Naive thymus-derived CD4-positive, alpha-beta T cell (primary cell): Measurements from ENCODE around the gene F10. TPM values are rescaled to one million over a fixed set of nuclear protein-coding genes. Genes with fewer than 3 reads are reported as not detected.

ENCODE experiments used
- ATAC-seq: fragments of 150-1000 bp; cut with Tn5 transposase; 2 replicates; pipeline ENCODE4 v1.10.0; 2021; ENCODE audit warnings: mild to moderate bottlenecking, moderate library complexity
- CTCF ChIA-PET: fragments of 350-600 bp; sonication (Branson Sonifier 250); formaldehyde crosslinking; loops from one replicate; lab custom pipeline; 2021; ENCODE audit warnings: antibody characterized with exemption; lab: Charles Lee
- POLR2A ChIA-PET: fragments of 350-600 bp; sonication (Branson Sonifier 250); formaldehyde crosslinking; loops from one replicate; lab custom pipeline; 2021; ENCODE audit warnings: antibody characterized with exemption, inconsistent platforms; lab: Charles Lee
- DNase-seq, 9 donors: peaks; one replicate each; pipeline versions ENCODE4 v3.0.0 to v3.0.0-alpha.2; 2020 to 2022; ENCODE audit warnings: mixed read lengths in 1 of 9
- H3K27ac ChIP-seq: one replicate; pipeline ENCODE4 v1.7.0; 2013; ENCODE audit warnings: mild to moderate bottlenecking, low read depth, low read length, moderate library complexity
- H3K27me3 ChIP-seq, 2 donors: one replicate each; pipeline ENCODE4 v1.7.0; 2013; ENCODE audit warnings: low read length in 2 of 2, mild to moderate bottlenecking in 2 of 2, moderate library complexity in 2 of 2; ENCODE audit not compliant: control insufficient read depth in 2 of 2, insufficient read depth in 2 of 2
- H3K36me3 ChIP-seq, 3 experiments: 1 replicate in 2 of 3; 2 replicates in 1 of 3; pipeline ENCODE4 v1.7.0; 2013; ENCODE audit warnings: low read length in 3 of 3, mild to moderate bottlenecking in 3 of 3, moderate library complexity in 1 of 3; ENCODE audit not compliant: insufficient read depth in 3 of 3, control insufficient read depth in 2 of 3
- H3K4me1 ChIP-seq, 2 donors: one replicate each; pipeline ENCODE4 v1.7.0; 2013; ENCODE audit warnings: low read length in 2 of 2, mild to moderate bottlenecking in 2 of 2, moderate library complexity in 1 of 2; ENCODE audit not compliant: control insufficient read depth in 2 of 2, insufficient read depth in 2 of 2
- H3K4me3 ChIP-seq: 2 replicates; pipeline ENCODE4 v1.7.0; 2013; ENCODE audit warnings: mild to moderate bottlenecking, low read length
- H3K9me3 ChIP-seq, 3 experiments: 1 replicate in 2 of 3; 2 replicates in 1 of 3; pipeline ENCODE4 v1.7.0; 2013; ENCODE audit warnings: low read length in 3 of 3; ENCODE audit not compliant: control insufficient read depth in 2 of 3
- H3K27ac Mint-ChIP-seq, 9 donors: one replicate each; pipeline ENCODE4 v1.8.0; 2020 to 2022; ENCODE audit warnings: mixed read lengths in 9 of 9, mild to moderate bottlenecking in 8 of 9, moderate library complexity in 5 of 9, inconsistent platforms in 2 of 9
- H3K27me3 Mint-ChIP-seq, 5 donors: one replicate each; pipeline ENCODE4 v1.8.0; 2021 to 2022; ENCODE audit warnings: mixed read lengths in 5 of 5, mild to moderate bottlenecking in 1 of 5
- H3K36me3 Mint-ChIP-seq, 5 donors: one replicate each; pipeline ENCODE4 v1.8.0; 2020 to 2022; ENCODE audit warnings: mixed read lengths in 5 of 5, mild to moderate bottlenecking in 3 of 5, inconsistent platforms in 1 of 5
- H3K4me1 Mint-ChIP-seq, 7 donors: one replicate each; pipeline ENCODE4 v1.8.0; 2020 to 2022; ENCODE audit warnings: mixed read lengths in 7 of 7, mild to moderate bottlenecking in 3 of 7, inconsistent platforms in 1 of 7
- H3K4me3 Mint-ChIP-seq, 10 donors: one replicate each; pipeline ENCODE4 v1.8.0; 2020 to 2022; ENCODE audit warnings: mild to moderate bottlenecking in 10 of 10, mixed read lengths in 10 of 10, moderate library complexity in 6 of 10, inconsistent platforms in 2 of 10
- H3K9me3 Mint-ChIP-seq, 11 donors: one replicate each; pipeline ENCODE4 v1.8.0; 2020 to 2022; ENCODE audit warnings: mixed read lengths in 11 of 11, mild to moderate bottlenecking in 4 of 11, inconsistent platforms in 1 of 11, moderate library complexity in 1 of 11
- intact Hi-C, 2 donors: fragments of 100-400 bp; cut with micrococcal nuclease; formaldehyde crosslinking; loops; one replicate each; pipeline ENCODE4 v1.15.1; 2023
- polyA plus RNA-seq, 2 donors: library from polyadenylated mRNA; unstranded; fragments of 300-500 nt; fragmentation: Illumina TruSeq; gene quantifications; one replicate each; pipeline ENCODE4 v1.2.3, GENCODE V29; 2021
- total RNA-seq, 6 experiments: library from RNA in 5 of 6; stranded (reverse) in 5 of 6; gene quantifications; 1 replicate in 5 of 6; 2 replicates in 1 of 6; pipeline ENCODE4 v1.2.3 and lab custom pipeline; 2021 to 2026

F10 gene
- total and polyA plus RNA-seq, 7 experiments from 2014 or later, result not detected

DNA sequence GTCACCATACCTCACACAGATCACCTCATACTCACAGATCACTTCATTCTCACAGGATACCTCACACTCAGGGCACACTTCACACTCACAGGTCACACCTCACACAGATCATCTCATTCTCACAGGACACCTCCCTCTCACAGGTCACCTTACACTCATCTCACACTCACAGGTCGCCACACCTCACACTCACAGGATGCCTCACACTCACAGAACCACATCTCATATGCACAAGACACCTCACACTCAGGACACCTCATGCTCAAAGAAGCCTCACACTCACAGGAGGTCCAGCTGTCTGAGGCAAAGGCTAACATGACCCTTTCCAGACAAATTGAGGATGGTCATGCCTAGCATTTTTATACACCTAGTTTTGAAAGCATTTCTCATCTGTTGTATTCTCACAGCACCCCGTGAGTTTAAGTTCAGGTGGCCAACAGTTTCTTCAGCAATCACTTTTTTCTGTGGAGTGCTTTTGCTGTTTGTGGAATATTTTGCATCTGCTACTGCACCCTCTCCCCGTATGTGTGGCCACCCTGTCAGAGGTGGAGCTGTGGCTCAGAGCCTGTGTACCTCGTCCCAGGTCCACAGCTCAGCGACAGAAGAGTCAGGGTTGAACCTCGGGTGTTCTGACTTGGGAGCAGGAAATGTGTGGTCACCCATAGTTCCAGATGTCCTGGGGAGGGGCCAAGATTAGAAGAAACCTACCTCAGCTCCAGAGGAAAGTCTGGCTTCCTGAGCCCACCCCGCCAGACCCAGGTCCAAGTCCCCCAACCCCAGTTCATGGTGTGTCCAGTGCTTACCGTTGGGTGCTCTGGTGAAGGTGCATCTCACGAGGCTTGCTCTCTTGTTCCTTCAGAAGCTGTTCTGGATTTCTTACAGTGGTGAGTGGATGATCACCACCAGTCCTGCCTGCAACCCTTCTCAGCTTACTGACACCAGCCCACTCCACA lies 9.4 kb upstream of the F10 start:
- Histone ChIP-seq H3K27me3 (peaks cover 0 to 8% of the 10 kb centered on the region in 2 donors), H3K27ac (no peak overlapping the region), H3K4me3 (no peak overlapping the region), H3K9me3 (no peaks in the 10 kb centered on the region), H3K4me1 (peaks cover 3 to 6% of the 10 kb centered on the region in 2 donors), H3K36me3 (no peaks in the 10 kb centered on the region)
- ChIA-PET CTCF (no interaction called here), POLR2A (no interaction called here)
- peaks cover 0 to 3% (median 0%) of the 10 kb centered on the region in 7 donors for H3K4me1 Mint-ChIP-seq
- DNase-seq, result no peak
- no peak overlapping the region for H3K27ac Mint-ChIP-seq
- intact Hi-C loops, result no loop called here
- no peak for ATAC-seq
- H3K36me3 Mint-ChIP-seq, result no peaks in the 10 kb centered on the region
- H3K9me3 Mint-ChIP-seq, result no peaks in the 10 kb centered on the region
- no peak overlapping the region for H3K4me3 Mint-ChIP-seq
- peaks cover 0 to 6% (median 0%) of the 10 kb centered on the region in 5 donors for H3K27me3 Mint-ChIP-seq

DNA sequence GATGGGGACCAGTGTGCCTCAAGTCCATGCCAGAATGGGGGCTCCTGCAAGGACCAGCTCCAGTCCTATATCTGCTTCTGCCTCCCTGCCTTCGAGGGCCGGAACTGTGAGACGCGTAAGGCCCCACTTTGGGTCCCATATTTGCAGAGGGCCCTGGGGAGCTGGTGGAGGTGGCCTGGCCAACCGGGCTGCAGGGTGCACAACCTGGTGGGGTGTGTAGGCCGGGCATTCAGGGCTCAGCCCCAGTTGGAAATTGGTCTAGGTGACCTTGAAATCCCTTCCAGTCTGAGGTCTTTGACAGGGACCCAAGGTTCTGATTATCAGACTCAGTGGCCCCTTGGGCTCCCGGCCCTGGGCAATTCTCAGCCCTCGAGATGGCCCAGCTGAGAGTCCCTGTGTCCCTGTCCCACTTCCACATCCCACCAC lies 8.7 kb upstream of the F10 start:
- ChIA-PET CTCF (no interaction called here), POLR2A (no interaction called here)
- H3K27me3 ChIP-seq, result peaks cover 0 to 8% of the 10 kb centered on the region in 2 donors
- Mint-ChIP-seq H3K9me3 (no peaks in the 10 kb centered on the region), H3K36me3 (no peaks in the 10 kb centered on the region), H3K27ac (no peak overlapping the region), H3K27me3 (peaks cover 0 to 6% (median 0%) of the 10 kb centered on the region in 5 donors), H3K4me1 (peaks cover 0 to 3% (median 0%) of the 10 kb centered on the region in 7 donors), H3K4me3 (no peak overlapping the region)
- H3K9me3 ChIP-seq, result no peaks in the 10 kb centered on the region
- intact Hi-C loops, result no loop called here
- no peaks in the 10 kb centered on the region for H3K36me3 ChIP-seq
- DNase-seq (no peak), ATAC-seq (no peak)
- H3K4me1 ChIP-seq, result peaks cover 3 to 6% of the 10 kb centered on the region in 2 donors
- no peak overlapping the region for H3K4me3 ChIP-seq
- no peak overlapping the region for H3K27ac ChIP-seq

GRCh38 chr13:113114511-113115362 lies 7.9 kb upstream of the F10 start:
- no peaks in the 10 kb centered on the region for H3K9me3 ChIP-seq
- Mint-ChIP-seq H3K9me3 (no peaks in the 10 kb centered on the region), H3K36me3 (no peaks in the 10 kb centered on the region), H3K4me1 (no peaks in the 10 kb centered on the region), H3K27ac (no peak overlapping the region), H3K4me3 (no peak overlapping the region), H3K27me3 (peaks cover 0 to 3% (median 0%) of the 10 kb centered on the region in 5 donors)
- intact Hi-C loops, result no loop called here
- H3K27me3 ChIP-seq, result peaks cover 0 to 3% of the 10 kb centered on the region in 2 donors
- ATAC-seq, result no peak
- no peaks in the 10 kb centered on the region for H3K36me3 ChIP-seq
- no peak for DNase-seq
- POLR2A ChIA-PET, result no interaction called here
- CTCF ChIA-PET, result no interaction called here
- peaks cover 3 to 4% of the 10 kb centered on the region in 2 donors for H3K4me1 ChIP-seq
- no peak overlapping the region for H3K4me3 ChIP-seq
- no peak overlapping the region for H3K27ac ChIP-seq

- H3K4me1 ChIP-seq, result peaks cover 0 to 3% of the 10 kb centered on the region in 2 donors
- Mint-ChIP-seq H3K27me3 (peaks cover 0 to 3% (median 0%) of the 10 kb centered on the region in 5 donors), H3K27ac (no peak overlapping the region), H3K4me3 (no peak overlapping the region), H3K4me1 (no peaks in the 10 kb centered on the region), H3K36me3 (no peaks in the 10 kb centered on the region), H3K9me3 (no peaks in the 10 kb centered on the region)
- intact Hi-C loops, result no loop called here
- DNase-seq (no peak), ATAC-seq (no peak)
- no peak overlapping the region for H3K27ac ChIP-seq
- no peaks in the 10 kb centered on the region for H3K9me3 ChIP-seq
- CTCF ChIA-PET, result no interaction called here
- no peak overlapping the region for H3K4me3 ChIP-seq
- POLR2A ChIA-PET, result no interaction called here
- H3K36me3 ChIP-seq, result no peaks in the 10 kb centered on the region
- H3K27me3 ChIP-seq, result no peaks in the 10 kb centered on the region
These were observed 7.0 kb upstream of the F10 start for GRCh38 chr13:113115363-113116205.

DNA sequence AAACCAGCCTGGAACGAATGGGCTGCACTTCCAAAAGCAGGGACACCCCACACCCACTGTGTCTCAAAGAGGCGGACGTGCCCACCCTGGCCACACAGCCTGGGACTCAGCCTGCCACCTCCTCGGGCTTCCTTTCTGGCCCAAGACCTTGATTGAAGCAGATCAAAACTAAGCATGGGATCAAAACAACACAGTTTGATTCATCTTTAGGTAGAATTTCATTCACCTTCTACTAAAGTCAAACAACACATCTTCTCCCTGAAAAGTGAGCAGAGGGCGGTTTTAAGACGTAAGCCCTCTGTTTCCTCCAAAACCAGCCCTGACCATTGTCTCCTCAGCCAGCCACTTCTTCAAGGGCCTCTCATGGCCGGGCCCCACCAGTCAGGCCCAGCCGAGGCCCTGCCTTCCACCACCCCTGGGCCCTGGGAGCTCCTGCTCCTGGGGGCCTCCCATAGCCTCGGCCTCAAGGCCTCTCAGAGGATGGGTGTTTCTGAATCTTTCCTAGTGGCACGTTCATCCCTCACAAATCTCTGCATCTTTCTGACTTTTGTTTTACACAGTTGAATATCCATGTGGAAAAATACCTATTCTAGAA lies 6.3 kb upstream of the F10 start:
- Histone ChIP-seq H3K36me3 (no peaks in the 10 kb centered on the region), H3K27me3 (no peaks in the 10 kb centered on the region), H3K4me1 (peaks cover 0 to 3% of the 10 kb centered on the region in 2 donors), H3K9me3 (no peaks in the 10 kb centered on the region), H3K4me3 (no peak overlapping the region), H3K27ac (no peak overlapping the region)
- ChIA-PET CTCF (no interaction called here), POLR2A (no interaction called here)
- Mint-ChIP-seq H3K9me3 (no peaks in the 10 kb centered on the region), H3K4me1 (no peaks in the 10 kb centered on the region), H3K4me3 (no peak overlapping the region), H3K27ac (no peak overlapping the region), H3K36me3 (no peaks in the 10 kb centered on the region), H3K27me3 (no peaks in the 10 kb centered on the region)
- no peak for ATAC-seq
- no peak for DNase-seq
- intact Hi-C loops, result no loop called here

DNA sequence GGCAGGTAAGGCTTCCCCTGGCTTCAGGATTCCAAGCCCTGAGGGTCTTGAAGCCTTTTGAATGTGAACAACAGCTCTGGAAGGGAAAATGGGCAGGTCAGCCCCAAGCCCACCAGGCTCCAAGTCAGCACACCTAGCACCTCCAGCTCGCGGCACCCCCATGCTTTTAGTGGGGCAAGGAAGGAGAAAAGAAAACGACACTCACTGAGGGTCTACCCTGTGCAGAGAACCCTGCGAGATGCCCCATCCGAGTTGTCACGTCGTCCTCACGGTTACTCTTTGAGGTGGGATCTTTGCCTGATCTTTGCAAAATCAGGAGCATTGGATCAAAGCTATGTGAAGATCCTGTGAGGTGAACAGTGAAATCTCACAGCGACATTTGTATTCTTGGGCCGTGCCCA lies 5.7 kb upstream of the F10 start:
- H3K27me3 Mint-ChIP-seq, result no peaks in the 10 kb centered on the region
- no peaks in the 10 kb centered on the region for H3K9me3 Mint-ChIP-seq
- Histone ChIP-seq H3K9me3 (no peaks in the 10 kb centered on the region), H3K4me3 (no peak overlapping the region), H3K27me3 (no peaks in the 10 kb centered on the region), H3K4me1 (peaks cover 0 to 3% of the 10 kb centered on the region in 2 donors), H3K27ac (no peak overlapping the region), H3K36me3 (no peaks in the 10 kb centered on the region)
- DNase-seq (no peak), ATAC-seq (no peak)
- CTCF ChIA-PET, result no interaction called here
- no peak overlapping the region for H3K27ac Mint-ChIP-seq
- H3K4me3 Mint-ChIP-seq, result no peak overlapping the region
- intact Hi-C loops, result no loop called here
- POLR2A ChIA-PET, result no interaction called here
- no peaks in the 10 kb centered on the region for H3K36me3 Mint-ChIP-seq
- no peaks in the 10 kb centered on the region for H3K4me1 Mint-ChIP-seq
